Esophagus muscularis mucosa (tissue), 4 donors: ENCODE data around the gene TMEM129.

Experiments used
- CTCF ChIP-seq, 3 experiments: fragments of 200-600 bp in 2 of 3; fragments of 450-650 bp in 1 of 3; sonication (generic) in 2 of 3; IDR thresholded peaks; one replicate each; pipeline ENCODE4 v1.5.1; 2017 to 2019; ENCODE audit warnings: antibody characterized with exemption in 3 of 3, mild to moderate bottlenecking in 2 of 3, moderate library complexity in 1 of 3
- EP300 ChIP-seq: sonication (generic); formaldehyde crosslinking; IDR thresholded peaks from one replicate; pipeline ENCODE4 v1.6.1; 2017; ENCODE audit warnings: antibody characterized with exemption
- POLR2A ChIP-seq: fragments of 450-650 bp; IDR thresholded peaks from one replicate; pipeline ENCODE4 v1.6.1; 2017; ENCODE audit warnings: antibody characterized with exemption, moderate library complexity, mild to moderate bottlenecking, low read depth
- POLR2AphosphoS5 ChIP-seq, 2 donors: sonication (generic); formaldehyde crosslinking; IDR thresholded peaks; one replicate each; pipeline ENCODE4 v1.6.1; 2017; ENCODE audit warnings: antibody characterized with exemption in 2 of 2

GRCh38 chr4:1750381-1751154 lies 29.4 kb upstream of the TMEM129 start:
- no peak for TF ChIP-seq CTCF (IDR thresholded peaks at IDR 0.05)
- TF ChIP-seq POLR2A: no peak
- TF ChIP-seq POLR2AphosphoS5 (IDR thresholded peaks at IDR 0.05): no peak
- TF ChIP-seq EP300: no peak
